ENCODE measurements around the gene ARFGAP1.

DNA sequence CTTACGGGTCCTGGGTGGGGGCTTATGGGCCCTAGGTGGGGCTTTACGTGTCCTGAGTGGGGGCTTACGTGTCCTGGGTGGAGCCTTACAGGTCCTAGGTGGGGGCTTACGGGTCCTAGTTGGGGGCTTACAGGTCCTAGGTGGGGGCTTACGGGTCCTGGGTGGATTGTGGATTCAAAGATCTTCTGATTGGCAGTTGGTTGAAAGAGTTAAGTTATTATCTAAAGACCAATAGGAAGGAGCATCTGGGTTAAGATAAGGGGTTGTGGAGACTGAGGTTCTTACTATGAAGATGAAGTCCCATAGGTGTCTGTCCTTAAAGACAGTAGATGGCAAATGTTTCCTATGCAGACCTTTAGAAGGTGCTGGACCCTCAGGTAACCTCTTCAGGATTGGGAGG lies 45.4 kb upstream of the ARFGAP1 start:
- TF ChIP-seq POLR2A (IDR thresholded peaks at IDR 0.05; ENCODE audit: low read length) = no peak
- no peak for TF ChIP-seq GATA1 (IDR thresholded peaks at IDR 0.05; ENCODE audit: low read depth, low read length)

Data from erythroblast (primary cell).